Activated CD4-positive, alpha-beta memory T cell treated with anti-CD3 and anti-CD28 coated beads, Interleukin-2, amount 10 ng/mL, durations not matched to agents 7 days and 5 days (primary cell): ENCODE measurements around the gene ZFPM1. TPM values are rescaled to one million over a fixed set of nuclear protein-coding genes. Genes with fewer than 3 reads are reported as not detected.

Source experiments
- CTCF ChIA-PET: fragments of 350-600 bp; sonication (Branson Sonifier 250); formaldehyde crosslinking; loops from one replicate; lab custom pipeline; 2021; ENCODE audit warnings: antibody characterized with exemption, inconsistent platforms; lab: Charles Lee
- POLR2A ChIA-PET: fragments of 350-600 bp; sonication (Branson Sonifier 250); formaldehyde crosslinking; loops from one replicate; lab custom pipeline; 2021; ENCODE audit warnings: antibody characterized with exemption; lab: Charles Lee
- DNase-seq: peaks from one replicate; pipeline ENCODE4 v3.0.0-alpha.2; 2020
- H3K27ac Mint-ChIP-seq: one replicate; pipeline ENCODE4 v1.8.0; 2021; ENCODE audit warnings: mild to moderate bottlenecking, mixed read lengths
- H3K27me3 Mint-ChIP-seq: one replicate; pipeline ENCODE4 v1.8.0; 2021; ENCODE audit warnings: mixed read lengths
- H3K36me3 Mint-ChIP-seq: one replicate; pipeline ENCODE4 v1.8.0; 2021; ENCODE audit warnings: low read depth, mixed read lengths
- H3K4me1 Mint-ChIP-seq: one replicate; pipeline ENCODE4 v1.8.0; 2021; ENCODE audit warnings: mixed read lengths
- H3K4me3 Mint-ChIP-seq: one replicate; pipeline ENCODE4 v1.8.0; 2021; ENCODE audit warnings: mild to moderate bottlenecking, mixed read lengths
- H3K9me3 Mint-ChIP-seq: one replicate; pipeline ENCODE4 v1.8.0; 2021; ENCODE audit warnings: mixed read lengths
- total RNA-seq, 2 experiments: library from RNA; stranded (reverse); gene quantifications; one replicate each; pipeline ENCODE4 v1.2.3, GENCODE V29; 2021

ZFPM1 gene
- total RNA-seq, 2 experiments from 2014 or later, result 15.4 to 15.7 TPM

DNA sequence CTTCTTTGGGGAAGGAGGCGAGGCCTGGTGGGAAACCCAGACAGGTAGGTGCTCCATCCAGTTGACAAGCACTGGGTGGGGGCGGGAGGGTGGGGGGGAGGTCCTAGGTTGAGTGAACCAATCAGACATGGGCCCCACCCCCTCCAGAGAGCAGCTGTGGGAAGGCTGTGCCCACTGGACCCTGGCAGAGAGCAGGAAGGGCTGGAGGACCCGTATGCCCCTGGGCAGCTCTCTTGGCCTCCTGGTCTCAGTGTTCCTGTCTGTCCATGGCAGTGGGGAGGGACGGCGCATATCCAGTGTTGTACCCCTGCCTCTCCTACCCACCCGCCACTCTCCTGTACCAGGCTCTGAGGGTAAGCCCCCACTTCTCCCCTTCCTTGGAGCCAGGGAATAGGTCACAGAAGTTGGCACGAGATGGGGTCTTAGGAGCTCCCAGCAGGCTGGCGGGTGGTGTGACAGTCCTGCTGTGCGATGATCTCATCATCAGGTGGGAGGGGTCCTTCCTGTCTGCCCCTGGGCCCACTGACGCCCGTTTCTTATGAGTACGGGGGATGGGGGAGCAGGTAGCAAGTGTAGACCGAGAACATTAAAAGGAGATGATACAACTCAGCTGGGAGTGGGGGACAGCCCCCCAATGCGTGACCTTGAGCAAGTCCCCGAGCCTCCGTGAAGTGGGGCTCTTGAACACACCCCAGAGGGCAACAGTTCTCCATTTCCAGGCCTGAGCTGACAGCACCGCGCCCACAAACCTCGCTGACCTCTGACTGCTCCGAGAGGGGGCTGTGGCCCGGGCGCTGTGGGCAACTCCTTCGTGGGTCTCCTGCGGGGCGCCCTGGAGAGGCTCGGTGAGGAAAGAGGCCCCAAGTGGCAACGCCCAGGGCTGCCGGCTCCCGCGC, 1.2 kb upstream of the ZFPM1 start:
- no peaks in the 10 kb centered on the region for H3K9me3 Mint-ChIP-seq
- DNase-seq, result no peak
- peaks cover 7% of the 10 kb centered on the region for H3K27me3 Mint-ChIP-seq
- peak overlapping the region; percentile 77 for H3K4me3 Mint-ChIP-seq
- CTCF ChIA-PET, result interaction anchor here (0.9 to 1.0 kb wide), 2 partner anchors 8 to 22 kb away, joined by 3 to 4 read pairs; no protein-coding TSS in a partner anchor
- H3K4me1 Mint-ChIP-seq, result peaks cover 20% of the 10 kb centered on the region
- H3K27ac Mint-ChIP-seq, result no peak overlapping the region
- POLR2A ChIA-PET, result interaction anchor here (0.8 to 2.0 kb wide), 6 partner anchors 13 to 502 kb away, joined by 3 to 6 read pairs (median 4); partner anchors contain the start of gene ZC3H18
- no peaks in the 10 kb centered on the region for H3K36me3 Mint-ChIP-seq

DNA sequence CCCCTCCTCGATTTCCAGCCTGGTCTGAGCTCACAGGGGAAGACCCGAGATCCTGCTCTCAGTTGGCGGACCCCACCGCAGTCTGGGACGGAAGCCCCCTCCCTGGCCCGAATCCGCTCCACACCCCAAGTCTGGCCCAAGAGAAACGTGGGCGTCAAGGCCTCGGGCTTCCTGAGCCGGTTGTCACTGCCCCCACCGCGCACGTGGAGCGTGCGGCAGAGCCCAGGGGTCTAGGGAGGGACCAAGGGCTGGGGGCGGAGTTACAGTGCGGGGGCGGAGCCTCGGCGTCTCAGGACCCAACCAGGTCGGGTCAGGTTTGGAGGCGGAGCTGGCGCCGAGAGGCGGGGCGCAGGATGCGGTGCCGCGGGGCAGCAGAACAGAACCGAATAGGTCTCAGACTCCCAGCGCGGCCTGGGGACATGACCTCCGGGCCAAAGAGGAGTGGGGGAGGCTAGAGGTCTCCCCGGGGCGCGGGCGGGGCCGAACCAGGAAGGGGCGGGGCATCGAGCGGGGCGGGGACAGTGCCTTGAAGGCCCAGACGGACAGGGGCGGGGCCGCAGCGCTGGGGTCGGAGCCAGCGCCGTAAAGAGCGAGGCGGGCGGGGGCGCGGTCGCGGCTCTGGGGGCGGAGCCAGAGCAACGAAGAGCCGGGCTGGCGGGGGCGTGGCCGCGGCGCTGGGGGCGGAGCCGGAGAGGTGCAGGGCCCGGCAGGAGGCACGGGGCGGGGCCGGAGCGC, 431 bp upstream of the ZFPM1 start:
- Mint-ChIP-seq H3K4me3 (peak overlapping the region; percentile 77), H3K9me3 (no peaks in the 10 kb centered on the region), H3K4me1 (peaks cover 23% of the 10 kb centered on the region), H3K27me3 (peaks cover 7% of the 10 kb centered on the region), H3K27ac (peak overlapping the region; percentile 72), H3K36me3 (no peaks in the 10 kb centered on the region)
- ChIA-PET CTCF (interaction anchor here (0.9 to 1.0 kb wide), 2 partner anchors 9 to 22 kb away, joined by 3 to 4 read pairs; no protein-coding TSS in a partner anchor), POLR2A (interaction anchor here (1.0 to 2.0 kb wide), 5 partner anchors 12 to 503 kb away, joined by 3 to 6 read pairs (median 3); partner anchors contain the start of gene ZC3H18)
- peak; percentile 98 for DNase-seq

DNA sequence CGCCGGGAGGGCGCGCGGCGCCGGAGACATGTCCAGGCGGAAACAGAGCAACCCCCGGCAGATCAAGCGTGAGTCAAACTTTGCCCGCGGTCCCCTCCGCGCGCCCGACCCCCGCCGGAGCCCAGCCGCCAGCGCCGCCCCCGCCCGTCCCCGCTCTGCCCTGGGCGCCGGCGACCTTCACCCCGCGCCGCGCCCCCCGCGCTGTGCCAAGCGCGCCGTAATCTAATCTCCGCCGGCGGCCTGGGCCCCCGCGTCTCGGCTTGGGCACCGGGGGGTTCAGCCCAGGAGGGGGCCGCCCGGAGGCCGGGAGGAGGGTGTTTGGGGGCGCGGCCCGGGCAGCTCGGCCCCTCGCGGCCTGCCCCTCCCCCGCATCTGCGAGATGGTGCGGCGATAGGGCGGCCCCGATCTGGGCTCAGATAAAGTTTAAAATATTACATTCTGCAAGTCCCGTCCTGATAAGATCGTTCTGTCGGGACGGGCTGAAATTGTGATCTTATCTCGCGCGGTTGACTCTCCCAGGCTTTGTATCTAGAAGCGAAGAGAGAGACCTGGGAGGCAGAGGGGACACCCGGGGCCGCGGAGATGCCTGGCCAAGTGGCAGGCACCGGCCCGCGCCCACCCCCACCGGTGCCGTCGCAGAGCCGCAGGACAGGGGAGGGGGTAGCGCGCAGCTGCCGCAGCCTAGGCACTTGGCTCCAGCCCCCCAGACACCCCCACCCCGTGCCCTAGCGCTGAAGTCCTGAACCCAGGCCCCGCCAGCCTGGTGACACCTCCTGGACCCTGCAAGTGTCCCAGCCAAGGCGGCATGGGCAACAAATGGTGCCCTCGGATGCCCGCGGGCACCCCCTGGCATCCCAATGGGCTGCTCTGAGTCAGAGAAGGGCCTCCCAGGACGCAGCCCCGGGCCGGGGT, 787 bp downstream of the ZFPM1 start:
- Mint-ChIP-seq H3K4me1 (peaks cover 23% of the 10 kb centered on the region), H3K4me3 (peak overlapping the region; percentile 87), H3K27me3 (peaks cover 7% of the 10 kb centered on the region), H3K9me3 (no peaks in the 10 kb centered on the region), H3K27ac (peak overlapping the region; percentile 92), H3K36me3 (no peaks in the 10 kb centered on the region)
- ChIA-PET POLR2A (interaction anchor here (0.8 to 2.7 kb wide), 6 partner anchors 12 to 594 kb away, joined by 3 to 17 read pairs (median 4); partner anchors contain the start of gene ZC3H18), CTCF (interaction anchor here (0.7 kb wide), 1 partner anchor 116 kb away, joined by 3 read pairs; the partner anchor contains the start of gene ZC3H18)
- DNase-seq, result peak; percentile 41

DNA sequence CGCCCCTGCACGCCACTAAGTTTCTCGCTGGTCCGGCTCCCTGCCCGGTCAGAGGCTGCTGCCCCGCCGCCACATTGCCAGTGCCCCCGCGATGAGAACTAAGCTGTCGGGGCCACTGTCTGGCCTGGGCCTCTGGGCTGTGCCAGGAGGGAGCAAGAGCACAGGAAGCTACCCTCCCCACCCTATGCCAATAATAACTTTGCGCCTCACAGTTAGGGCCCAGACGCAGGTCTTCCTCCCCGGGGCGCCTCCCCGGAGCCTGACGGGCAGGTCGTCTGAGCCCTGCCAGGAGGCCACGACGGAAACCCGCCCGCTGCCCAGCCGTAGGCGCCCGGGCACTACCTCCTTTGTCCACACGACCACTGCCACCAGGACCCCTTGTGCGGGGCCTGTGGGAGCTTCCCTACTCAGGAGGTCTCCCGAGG, 1.5 kb downstream of the ZFPM1 start:
- Mint-ChIP-seq H3K27me3 (peaks cover 5% of the 10 kb centered on the region), H3K9me3 (no peaks in the 10 kb centered on the region), H3K4me1 (peaks cover 23% of the 10 kb centered on the region), H3K27ac (peak overlapping the region; percentile 92), H3K36me3 (no peaks in the 10 kb centered on the region), H3K4me3 (peak overlapping the region; percentile 87)
- CTCF ChIA-PET, result interaction anchor here (0.7 kb wide), 1 partner anchor 116 kb away, joined by 3 read pairs; the partner anchor contains the start of gene ZC3H18
- POLR2A ChIA-PET, result interaction anchor here (0.8 to 2.7 kb wide), 6 partner anchors 11 to 595 kb away, joined by 3 to 17 read pairs (median 4); partner anchors contain the start of gene ZC3H18
- peak; percentile 65 for DNase-seq

DNA sequence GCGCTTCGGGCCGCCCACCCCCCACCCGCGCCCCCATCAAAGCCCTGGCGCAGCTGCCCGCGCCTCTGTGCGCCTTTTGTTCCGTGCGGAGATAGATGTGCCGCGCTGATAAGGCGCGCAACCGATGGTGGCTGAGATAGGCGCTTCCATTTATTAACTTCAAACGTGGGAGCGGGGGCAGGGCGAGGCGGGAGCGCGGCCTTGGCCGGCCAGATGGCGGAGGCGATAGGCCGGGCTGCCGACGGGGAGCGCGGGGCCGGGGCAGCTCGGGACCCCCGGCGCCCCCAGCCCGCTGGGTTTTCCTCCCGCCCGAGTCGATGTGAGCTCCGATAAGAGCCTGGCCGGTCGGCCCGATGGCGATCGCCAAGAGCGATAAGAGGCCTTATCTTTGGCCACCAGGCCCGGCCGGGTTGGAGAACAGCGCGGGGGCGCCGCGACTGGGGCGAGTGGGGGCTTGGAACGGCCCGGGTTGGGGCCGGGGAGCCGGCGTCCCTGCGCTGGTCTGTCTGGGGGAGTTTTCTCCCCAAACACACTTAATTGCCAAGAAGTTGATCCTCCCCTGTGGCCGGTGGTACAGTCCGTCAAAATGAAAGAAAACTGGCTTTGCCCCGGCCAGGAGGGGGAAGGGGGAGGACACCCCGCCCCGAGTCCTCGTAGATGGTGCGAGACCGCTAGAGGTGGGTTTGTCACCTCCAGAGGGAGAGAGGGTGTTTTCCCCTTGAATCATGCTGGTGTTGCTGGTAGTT, 2.7 kb downstream of the ZFPM1 start:
- Mint-ChIP-seq H3K4me3 (peak overlapping the region; percentile 71), H3K27ac (peak overlapping the region; percentile 77), H3K36me3 (no peaks in the 10 kb centered on the region), H3K4me1 (peaks cover 26% of the 10 kb centered on the region), H3K9me3 (no peaks in the 10 kb centered on the region), H3K27me3 (peaks cover 4% of the 10 kb centered on the region)
- CTCF ChIA-PET, result interaction anchor here (0.6 to 0.9 kb wide), 3 partner anchors 105 to 675 kb away, joined by 3 read pairs; no protein-coding TSS in a partner anchor
- POLR2A ChIA-PET, result interaction anchor here (1.2 to 2.7 kb wide), 4 partner anchors 10 to 596 kb away, joined by 4 to 17 read pairs (median 8); partner anchors contain the start of gene ZC3H18
- DNase-seq, result peak; percentile 77

DNA sequence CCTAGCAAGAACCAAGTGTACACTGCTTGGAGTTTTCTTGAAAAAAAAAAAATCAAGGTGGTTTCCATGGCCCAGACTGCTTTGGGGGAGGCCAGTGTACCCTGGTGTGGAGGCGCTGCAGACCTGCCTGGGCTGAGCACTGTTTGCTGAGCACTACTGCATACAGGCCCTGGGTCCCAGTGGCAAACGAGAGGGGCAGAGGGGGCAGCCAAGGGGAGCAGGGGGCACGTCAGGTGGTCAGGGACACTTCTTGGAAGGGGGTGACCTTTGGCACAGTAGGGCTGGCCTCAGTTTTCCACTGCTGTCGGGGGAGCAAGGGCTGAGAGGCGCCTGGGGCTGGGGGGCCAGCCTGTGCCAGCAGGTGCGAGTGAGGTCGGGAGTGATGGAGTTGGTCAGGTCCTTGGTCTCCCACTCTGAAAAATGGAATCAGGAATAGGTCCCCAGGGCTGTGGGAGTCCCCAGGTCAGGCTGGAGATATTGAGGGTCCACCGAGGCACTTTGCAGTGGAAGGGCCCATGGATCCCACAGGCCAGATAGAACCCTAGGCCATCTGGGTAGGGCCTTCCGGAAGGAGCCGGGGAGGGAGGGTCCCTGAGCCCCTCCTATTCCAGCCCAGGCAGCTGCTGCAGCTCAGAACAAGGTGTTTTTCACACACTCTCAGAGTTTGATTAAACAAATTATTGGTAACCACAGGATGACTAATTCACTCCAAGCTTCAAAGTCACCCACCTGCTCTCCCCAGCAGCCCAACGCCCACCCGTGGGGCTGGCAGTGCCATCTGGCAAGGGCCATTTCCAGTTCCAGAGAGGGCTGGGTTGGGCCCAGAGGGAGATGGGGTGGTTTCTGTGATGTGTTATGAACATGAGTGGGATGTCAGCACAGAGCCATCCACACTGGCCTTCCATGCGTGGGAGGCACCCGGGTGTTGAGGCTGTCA, 3.5 kb downstream of the ZFPM1 start:
- ChIA-PET POLR2A (interaction anchor here (2.1 to 2.3 kb wide), 2 partner anchors 9 to 113 kb away, joined by 6 to 12 read pairs; partner anchors contain the start of gene ZC3H18), CTCF (interaction anchor here (0.6 kb wide), 1 partner anchor 488 kb away, joined by 3 read pairs; no protein-coding TSS in a partner anchor)
- Mint-ChIP-seq H3K4me3 (peak overlapping the region; percentile 71), H3K27ac (peak overlapping the region; percentile 77), H3K9me3 (no peaks in the 10 kb centered on the region), H3K36me3 (no peaks in the 10 kb centered on the region), H3K27me3 (peaks cover 1% of the 10 kb centered on the region), H3K4me1 (peaks cover 26% of the 10 kb centered on the region)
- no peak for DNase-seq

DNA sequence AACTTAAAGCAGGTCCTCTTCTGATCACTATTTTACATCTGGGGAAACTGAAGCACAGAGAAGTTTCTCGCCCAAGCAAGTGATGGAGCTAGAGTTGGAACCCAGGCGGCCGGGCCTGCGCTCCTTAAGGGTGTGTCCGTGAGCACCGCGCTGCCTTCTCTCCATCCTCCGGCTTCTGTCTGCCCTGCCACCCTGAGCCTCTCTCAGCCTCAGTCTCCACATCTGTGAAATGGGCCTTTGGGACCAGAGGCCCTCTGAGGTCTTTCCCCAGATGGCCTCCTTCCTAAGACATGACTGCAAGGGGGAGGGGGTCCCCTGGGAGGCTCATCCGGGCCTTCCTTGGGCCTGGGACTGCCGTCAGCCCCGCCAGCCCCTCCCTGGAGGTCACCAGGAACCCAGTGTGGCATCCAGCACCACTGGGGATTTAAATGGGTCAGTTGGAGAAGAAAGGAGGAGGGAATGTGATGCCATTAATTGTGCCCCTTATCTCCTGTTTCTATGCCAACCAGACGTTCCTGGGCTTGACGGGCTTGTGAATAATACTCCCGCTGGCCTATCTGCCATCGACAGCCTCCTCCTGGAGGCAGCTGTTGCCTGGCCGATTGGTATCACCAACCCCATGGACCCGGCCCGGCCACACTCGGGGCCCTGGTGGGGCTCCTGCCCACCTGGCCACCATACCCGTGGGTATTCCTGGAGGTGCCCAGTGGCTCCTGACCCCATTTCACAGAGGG, 5.1 kb downstream of the ZFPM1 start:
- POLR2A ChIA-PET, result interaction anchor here (2.1 kb wide), 1 partner anchor 7 kb away, joined by 6 read pairs; no protein-coding TSS in a partner anchor
- H3K4me1 Mint-ChIP-seq, result peaks cover 19% of the 10 kb centered on the region
- DNase-seq, result no peak
- no peak overlapping the region for H3K4me3 Mint-ChIP-seq
- H3K36me3 Mint-ChIP-seq, result no peaks in the 10 kb centered on the region
- CTCF ChIA-PET, result no interaction called here
- no peaks in the 10 kb centered on the region for H3K27me3 Mint-ChIP-seq
- no peak overlapping the region for H3K27ac Mint-ChIP-seq
- H3K9me3 Mint-ChIP-seq, result no peaks in the 10 kb centered on the region

DNA sequence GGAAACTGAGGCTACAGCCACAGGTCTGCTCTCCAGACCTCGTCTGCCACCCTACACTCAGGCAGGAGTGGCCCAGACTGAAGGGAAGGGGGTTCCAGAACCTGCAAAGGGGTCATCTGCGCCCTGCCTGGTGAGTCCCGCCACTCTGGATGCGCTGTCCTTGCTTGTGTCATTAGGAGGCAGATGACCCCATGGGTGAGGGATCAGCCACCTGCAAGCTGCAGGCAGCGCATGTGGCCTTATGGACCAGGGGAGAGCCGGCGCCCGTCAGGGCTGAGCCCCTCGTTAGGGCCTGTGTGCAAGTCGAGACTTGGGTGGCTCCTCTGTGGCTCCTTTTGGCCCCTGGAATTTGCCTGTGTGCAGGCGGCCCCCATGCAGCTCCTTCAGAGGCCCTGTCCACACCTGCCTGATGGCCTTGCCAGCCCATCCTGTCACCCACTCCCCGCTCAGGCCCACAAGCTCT, 5.7 kb downstream of the ZFPM1 start:
- CTCF ChIA-PET, result no interaction called here
- POLR2A ChIA-PET, result no interaction called here
- Mint-ChIP-seq H3K4me1 (peaks cover 19% of the 10 kb centered on the region), H3K4me3 (no peak overlapping the region), H3K27me3 (no peaks in the 10 kb centered on the region), H3K9me3 (no peaks in the 10 kb centered on the region), H3K27ac (no peak overlapping the region), H3K36me3 (no peaks in the 10 kb centered on the region)
- no peak for DNase-seq

DNA sequence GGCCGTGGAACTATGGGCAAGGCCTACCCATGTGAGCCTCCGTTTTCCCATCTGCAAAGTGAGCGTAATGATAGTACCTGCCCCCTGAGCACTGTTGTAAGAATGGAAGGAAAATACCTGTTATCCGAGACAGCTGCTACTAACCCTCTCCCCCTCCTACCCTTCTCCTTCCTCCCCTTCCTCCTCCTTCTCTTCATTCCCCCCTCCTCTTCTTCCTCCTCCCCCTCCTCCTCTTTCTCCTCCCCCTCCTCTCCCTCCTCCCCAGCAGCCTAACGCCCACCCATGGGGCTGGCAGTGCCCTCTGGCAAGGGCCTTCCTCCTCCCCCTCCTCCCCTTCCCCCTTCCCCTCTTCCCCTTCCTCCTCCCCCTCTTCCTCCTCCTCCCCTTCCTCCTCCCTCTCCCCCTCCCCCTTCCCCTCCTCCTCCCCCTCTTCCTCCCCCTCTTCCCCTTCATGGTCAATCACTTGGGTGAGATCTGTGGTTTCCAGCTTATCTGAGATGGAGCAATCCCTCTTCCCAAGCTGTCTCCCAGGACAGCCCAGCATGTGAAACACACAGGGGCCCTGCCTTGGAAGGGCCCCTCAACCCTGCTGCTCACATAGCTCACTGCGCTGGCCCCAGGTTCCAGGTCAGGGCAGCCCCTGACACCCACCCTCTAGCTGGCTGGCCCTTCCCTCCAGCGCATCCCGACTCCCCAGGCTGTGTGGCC, 6.4 kb downstream of the ZFPM1 start:
- H3K36me3 Mint-ChIP-seq, result no peaks in the 10 kb centered on the region
- CTCF ChIA-PET, result no interaction called here

More for the DNA sequence above, 6.4 kb downstream of the ZFPM1 start:
- H3K27ac Mint-ChIP-seq, result no peak overlapping the region
- no peaks in the 10 kb centered on the region for H3K9me3 Mint-ChIP-seq
- DNase-seq, result no peak
- POLR2A ChIA-PET, result no interaction called here
- no peak overlapping the region for H3K4me3 Mint-ChIP-seq
- H3K4me1 Mint-ChIP-seq, result peaks cover 21% of the 10 kb centered on the region
- H3K27me3 Mint-ChIP-seq, result no peaks in the 10 kb centered on the region
